Panc1 (cell line): Measurements from ENCODE around the gene ZNF736. TPM values are rescaled to one million over a fixed set of nuclear protein-coding genes. Genes with fewer than 3 reads are reported as not detected.
A peak's percentile ranks its signal among the peaks of the same experiment; 100 is the strongest.
"Not testable (repeated sequence)": the region's sequence is repeated elsewhere in the genome, so short reads cannot be mapped to it uniquely, and the experiment has no call there.

Source experiments
- ATAC-seq: fragments of 200-7000 bp; cut with Tn5 transposase; 2 replicates; pipeline ENCODE4 v1.9.1; 2020; ENCODE audit warnings: mild to moderate bottlenecking, moderate library complexity
- BruUV-seq: library from RNA; stranded (reverse); fragments of 400-500 nt; replicated peaks from 2 replicates; lab custom pipeline; 2021; lab: Mats Ljungman, UMichigan
- CTCF ChIA-PET: fragments of 300-600 bp; sonication (Branson Sonifier 250); formaldehyde crosslinking; loops from one replicate; lab custom pipeline; 2022; ENCODE audit warnings: antibody characterized with exemption; lab: Charles Lee
- POLR2A ChIA-PET: fragments of 300-600 bp; sonication (Branson Sonifier 250); formaldehyde crosslinking; loops from one replicate; lab custom pipeline; 2022; ENCODE audit warnings: antibody characterized with exemption; lab: Charles Lee
- DNase-seq: peaks from one replicate; pipeline ENCODE4 v3.0.0-alpha.2; 2010; ENCODE audit warnings: low read depth, low spot score
- H3K27ac ChIP-seq: 2 replicates; pipeline ENCODE4 v1.5.1; 2011; ENCODE audit warnings: mild to moderate bottlenecking, low read length, inconsistent platforms
- H3K27me3 ChIP-seq: fragments of 200-500 bp; sonication (Bioruptor generic); 2 replicates; pipeline ENCODE4 v1.6.0; 2014; ENCODE audit warnings: low read length, inconsistent platforms; ENCODE audit not compliant: control insufficient read depth, insufficient read depth
- H3K36me3 ChIP-seq: fragments of 200-500 bp; sonication (Bioruptor generic); 2 replicates; pipeline ENCODE4 v1.5.1; 2014; ENCODE audit warnings: inconsistent platforms, mild to moderate bottlenecking, low read length, moderate library complexity; ENCODE audit not compliant: control insufficient read depth, insufficient read depth
- H3K4me1 ChIP-seq: 2 replicates; pipeline ENCODE4 v1.5.1; 2011; ENCODE audit warnings: inconsistent platforms, mild to moderate bottlenecking, low read length, moderate library complexity; ENCODE audit not compliant: control insufficient read depth, insufficient read depth
- H3K4me3 ChIP-seq, 2 experiments: 2 replicates each; pipeline ENCODE4 v1.5.1; 2011 to 2012; ENCODE audit warnings: low read depth in 2 of 2, low read length in 2 of 2, mild to moderate bottlenecking in 2 of 2, inconsistent platforms in 1 of 2, moderate library complexity in 1 of 2
- H3K9me3 ChIP-seq: fragments of 200-500 bp; sonication (Bioruptor generic); 2 replicates; pipeline ENCODE4 v1.5.1; 2014; ENCODE audit warnings: low read depth, mild to moderate bottlenecking, inconsistent platforms, low read length, moderate library complexity; ENCODE audit not compliant: control insufficient read depth, insufficient read depth
- POLR2AphosphoS5 ChIP-seq: IDR thresholded peaks from 2 replicates; pipeline ENCODE4 v1.6.1; 2012; ENCODE audit warnings: mild to moderate bottlenecking, low read depth, low read length, moderate library complexity
- SIN3A ChIP-seq: IDR thresholded peaks from 2 replicates; pipeline ENCODE4 v1.6.1; 2012; ENCODE audit warnings: low read depth, mild to moderate bottlenecking, low read length, moderate library complexity, borderline replicate concordance; ENCODE audit not compliant: insufficient read depth
- TCF7L2 ChIP-seq: IDR thresholded peaks from 2 replicates; pipeline ENCODE4 v1.6.1; 2011; ENCODE audit warnings: mild to moderate bottlenecking, low read depth, low read length, inconsistent platforms
- in situ Hi-C: cut with HindIII; loops from 2 replicates; pipeline ENCODE4 v1.10.0; 2016; ENCODE audit warnings: low sequenced_read_pairs, low pct_unique_long_range_greater_than_20kb
- intact Hi-C: fragments of 100-400 bp; cut with micrococcal nuclease; formaldehyde crosslinking; loops from one replicate; pipeline ENCODE4 v1.10.0; 2022; ENCODE audit not compliant: unreplicated experiment
- total RNA-seq: library from RNA; stranded (reverse); gene quantifications from one replicate; pipeline ENCODE4 v1.2.1, GENCODE V29; 2021; ENCODE audit not compliant: unreplicated experiment
- TF ChIP-seq, protein P1 (sequence below): fragments of 450-650 bp; IDR thresholded peaks from 2 replicates; pipeline ENCODE4 v1.5.1; 2017; ENCODE audit warnings: mild to moderate bottlenecking
- TF ChIP-seq, protein P2 (sequence below), 2 experiments: IDR thresholded peaks; 2 replicates each; pipeline ENCODE4 v1.6.1; 2011 to 2012; ENCODE audit warnings: low read depth in 2 of 2, control low read depth in 1 of 2, low read length in 1 of 2, mild to moderate bottlenecking in 1 of 2, moderate library complexity in 1 of 2; ENCODE audit not compliant: insufficient read depth in 1 of 2

ZNF736 gene
- total RNA-seq, 1 experiment from 2014 or later, result 29.0 TPM

DNA sequence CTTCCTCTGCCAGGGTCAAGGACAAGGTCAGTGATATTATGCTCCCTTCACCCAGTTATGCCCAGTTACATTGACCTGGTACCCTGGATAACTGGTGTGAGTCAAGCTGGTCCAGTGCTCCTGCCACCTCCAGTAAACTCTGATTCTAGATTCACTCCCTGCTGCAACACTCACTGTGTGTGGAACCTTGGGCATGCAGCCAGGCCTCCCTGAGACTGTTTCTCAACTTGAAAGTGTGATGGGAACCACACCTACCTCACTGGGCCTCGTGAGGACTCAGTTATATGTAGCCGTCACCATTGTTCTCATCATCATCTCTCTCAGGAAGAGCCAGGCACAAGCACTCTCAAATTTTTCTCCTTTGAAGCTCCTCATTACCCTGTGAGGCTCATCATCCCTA lies 935 bp upstream of the ZNF736 start:
- H3K36me3 ChIP-seq, result no peaks in the 10 kb centered on the region; the same call in 1 of the 2 replicates
- ChIA-PET CTCF (no interaction called here), POLR2A (interaction anchor here (0.6 kb wide), 1 partner anchor 283 kb away, joined by 12 read pairs; no protein-coding TSS in a partner anchor)
- H3K27me3 ChIP-seq, result no peaks in the 10 kb centered on the region
- TF ChIP-seq POLR2AphosphoS5 (no peak), TCF7L2 (no peak), SIN3A (no peak)
- TF ChIP-seq, protein P1, sequence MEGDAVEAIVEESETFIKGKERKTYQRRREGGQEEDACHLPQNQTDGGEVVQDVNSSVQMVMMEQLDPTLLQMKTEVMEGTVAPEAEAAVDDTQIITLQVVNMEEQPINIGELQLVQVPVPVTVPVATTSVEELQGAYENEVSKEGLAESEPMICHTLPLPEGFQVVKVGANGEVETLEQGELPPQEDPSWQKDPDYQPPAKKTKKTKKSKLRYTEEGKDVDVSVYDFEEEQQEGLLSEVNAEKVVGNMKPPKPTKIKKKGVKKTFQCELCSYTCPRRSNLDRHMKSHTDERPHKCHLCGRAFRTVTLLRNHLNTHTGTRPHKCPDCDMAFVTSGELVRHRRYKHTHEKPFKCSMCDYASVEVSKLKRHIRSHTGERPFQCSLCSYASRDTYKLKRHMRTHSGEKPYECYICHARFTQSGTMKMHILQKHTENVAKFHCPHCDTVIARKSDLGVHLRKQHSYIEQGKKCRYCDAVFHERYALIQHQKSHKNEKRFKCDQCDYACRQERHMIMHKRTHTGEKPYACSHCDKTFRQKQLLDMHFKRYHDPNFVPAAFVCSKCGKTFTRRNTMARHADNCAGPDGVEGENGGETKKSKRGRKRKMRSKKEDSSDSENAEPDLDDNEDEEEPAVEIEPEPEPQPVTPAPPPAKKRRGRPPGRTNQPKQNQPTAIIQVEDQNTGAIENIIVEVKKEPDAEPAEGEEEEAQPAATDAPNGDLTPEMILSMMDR, result no peak
- intact Hi-C loops (loop anchor here (10.0 kb wide), 1 partner anchor 252 kb away; the partner anchor contains the start of gene ZNF680), in situ Hi-C loops (no loop called here)
- peak overlapping the region; percentile 91 for H3K27ac ChIP-seq
- no peak overlapping the region for H3K4me3 ChIP-seq
- no TSS peak for BruUV-seq
- H3K4me1 ChIP-seq, result peaks cover 6% of the 10 kb centered on the region
- ATAC-seq, result no peak
- H3K9me3 ChIP-seq, result peaks cover 19% of the 10 kb centered on the region
- DNase-seq, result no peak

DNA sequence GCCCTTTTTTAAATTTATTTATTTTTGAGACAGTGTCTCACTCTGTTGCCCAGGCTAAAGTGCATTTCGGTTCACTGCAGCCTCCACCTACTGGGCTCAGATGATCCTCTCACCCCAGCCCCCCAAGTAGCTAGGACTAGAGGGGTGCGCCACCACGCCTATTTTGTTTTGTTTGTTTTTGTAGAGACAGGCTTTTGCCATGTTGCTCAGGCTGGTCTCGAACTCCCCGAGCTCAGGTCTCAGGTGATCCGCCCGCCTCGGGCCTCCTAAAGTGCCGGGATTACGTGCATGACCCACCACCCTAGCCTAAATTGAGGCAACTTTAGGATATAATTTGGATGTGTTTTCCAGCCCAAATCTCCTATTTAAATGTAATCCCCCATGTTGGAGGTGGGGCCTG lies 805 bp downstream of the ZNF736 start:
- ChIA-PET CTCF (no interaction called here), POLR2A (interaction anchor here (0.5 kb wide), 1 partner anchor 349 kb away, joined by 4 read pairs; no protein-coding TSS in a partner anchor)
- H3K27ac ChIP-seq, result peak overlapping the region; percentile 91
- intact Hi-C loops, result loop anchor here (10.0 kb wide), 1 partner anchor 250 kb away; the partner anchor contains the start of gene ZNF680
- peak overlapping the region; percentile 75 to 95 for H3K4me3 ChIP-seq
- in situ Hi-C loops, result no loop called here
- ATAC-seq (peak; percentile 15), DNase-seq (no peak)
- TF ChIP-seq, protein P2, sequence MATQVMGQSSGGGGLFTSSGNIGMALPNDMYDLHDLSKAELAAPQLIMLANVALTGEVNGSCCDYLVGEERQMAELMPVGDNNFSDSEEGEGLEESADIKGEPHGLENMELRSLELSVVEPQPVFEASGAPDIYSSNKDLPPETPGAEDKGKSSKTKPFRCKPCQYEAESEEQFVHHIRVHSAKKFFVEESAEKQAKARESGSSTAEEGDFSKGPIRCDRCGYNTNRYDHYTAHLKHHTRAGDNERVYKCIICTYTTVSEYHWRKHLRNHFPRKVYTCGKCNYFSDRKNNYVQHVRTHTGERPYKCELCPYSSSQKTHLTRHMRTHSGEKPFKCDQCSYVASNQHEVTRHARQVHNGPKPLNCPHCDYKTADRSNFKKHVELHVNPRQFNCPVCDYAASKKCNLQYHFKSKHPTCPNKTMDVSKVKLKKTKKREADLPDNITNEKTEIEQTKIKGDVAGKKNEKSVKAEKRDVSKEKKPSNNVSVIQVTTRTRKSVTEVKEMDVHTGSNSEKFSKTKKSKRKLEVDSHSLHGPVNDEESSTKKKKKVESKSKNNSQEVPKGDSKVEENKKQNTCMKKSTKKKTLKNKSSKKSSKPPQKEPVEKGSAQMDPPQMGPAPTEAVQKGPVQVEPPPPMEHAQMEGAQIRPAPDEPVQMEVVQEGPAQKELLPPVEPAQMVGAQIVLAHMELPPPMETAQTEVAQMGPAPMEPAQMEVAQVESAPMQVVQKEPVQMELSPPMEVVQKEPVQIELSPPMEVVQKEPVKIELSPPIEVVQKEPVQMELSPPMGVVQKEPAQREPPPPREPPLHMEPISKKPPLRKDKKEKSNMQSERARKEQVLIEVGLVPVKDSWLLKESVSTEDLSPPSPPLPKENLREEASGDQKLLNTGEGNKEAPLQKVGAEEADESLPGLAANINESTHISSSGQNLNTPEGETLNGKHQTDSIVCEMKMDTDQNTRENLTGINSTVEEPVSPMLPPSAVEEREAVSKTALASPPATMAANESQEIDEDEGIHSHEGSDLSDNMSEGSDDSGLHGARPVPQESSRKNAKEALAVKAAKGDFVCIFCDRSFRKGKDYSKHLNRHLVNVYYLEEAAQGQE (IDR thresholded peaks at IDR 0.05; ENCODE audit: insufficient read depth in 1 of 2, low read depth in 2 of 2, low read length in 1 of 2), result no peak
- TF ChIP-seq POLR2AphosphoS5, result no peak
- TF ChIP-seq, protein P1, result no peak
- no peak for TF ChIP-seq SIN3A
- no peak for TF ChIP-seq TCF7L2
- H3K9me3 ChIP-seq, result peaks cover 32% of the 10 kb centered on the region
- H3K27me3 ChIP-seq, result no peaks in the 10 kb centered on the region
- H3K36me3 ChIP-seq, result no peaks in the 10 kb centered on the region; the same call in 1 of the 2 replicates
- H3K4me1 ChIP-seq, result peaks cover 4% of the 10 kb centered on the region
- no TSS peak for BruUV-seq

DNA sequence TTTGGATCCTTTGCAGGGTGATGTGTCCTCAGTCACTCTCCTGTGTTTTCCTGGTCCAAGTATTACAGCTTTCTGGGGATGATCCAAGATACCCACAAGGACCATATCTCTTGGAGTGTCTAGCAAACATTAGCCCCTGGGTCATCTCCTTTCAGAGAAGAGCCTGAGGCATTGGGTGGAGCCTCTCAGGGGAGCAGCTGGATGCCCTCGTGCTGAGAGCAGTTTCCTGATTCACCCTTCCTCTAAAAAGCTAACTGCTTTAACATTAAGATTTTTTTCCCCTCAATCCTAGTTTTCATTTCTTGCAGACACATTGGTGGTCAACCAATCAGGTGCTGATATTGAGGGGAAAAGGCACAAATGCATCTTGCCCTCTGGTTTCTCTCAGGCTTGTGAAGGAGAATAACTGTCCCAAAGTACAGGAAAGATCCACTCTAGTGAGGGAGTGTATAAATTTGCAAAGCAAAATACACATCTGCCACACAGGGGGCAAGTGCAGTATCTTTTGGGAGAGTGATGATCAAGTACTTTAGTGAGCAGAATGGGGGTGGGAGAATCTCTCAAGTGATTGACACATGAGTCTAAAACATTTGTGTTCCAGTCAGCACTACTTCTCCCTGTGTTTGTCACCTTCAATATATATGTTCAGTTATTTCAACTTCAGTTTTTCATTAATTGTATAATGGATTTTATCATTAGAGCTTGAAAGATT lies 2.4 kb downstream of the ZNF736 start:
- POLR2A ChIA-PET, result interaction anchor here (0.6 to 1.5 kb wide), 2 partner anchors 9 to 589 kb away, joined by 5 to 6 read pairs; no protein-coding TSS in a partner anchor
- H3K4me3 ChIP-seq, in situ Hi-C loops, H3K36me3 ChIP-seq, BruUV-seq, H3K27me3 ChIP-seq, DNase-seq, ATAC-seq, H3K27ac ChIP-seq, CTCF ChIA-PET, H3K4me1 ChIP-seq: not testable (repeated sequence)
- intact Hi-C loops, result loop anchor here (10.0 kb wide), 1 partner anchor 249 kb away; the partner anchor contains the start of gene ZNF680
- peaks cover 48% of the 10 kb centered on the region for H3K9me3 ChIP-seq
